Measurements from ENCODE around the gene HLTF.

Gene HLTF

DNA sequence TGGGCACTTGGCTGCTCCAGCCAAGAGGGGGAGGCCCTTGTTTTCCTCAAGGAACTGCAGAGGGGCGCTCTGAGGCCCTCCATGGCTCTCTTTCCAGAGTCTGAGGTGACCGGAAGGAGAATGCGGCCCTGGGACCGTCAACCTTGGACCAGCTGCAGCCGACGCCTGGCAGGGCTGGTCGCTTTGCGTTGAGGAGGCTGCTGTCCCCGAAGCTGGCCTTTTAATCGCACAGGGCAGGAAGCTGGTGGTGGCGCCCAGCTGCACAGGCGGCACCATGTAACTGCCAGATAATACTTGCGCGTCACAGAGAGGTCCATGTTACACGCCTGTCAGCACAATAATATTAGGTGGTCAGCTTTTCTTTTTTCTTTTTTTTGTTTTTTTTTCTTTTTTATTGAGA is 875 bp upstream of the HLTF start:
- no peak for DNase-seq (ENCODE audit: low read depth in 1 of 2, low spot score in 1 of 2)

DNA sequence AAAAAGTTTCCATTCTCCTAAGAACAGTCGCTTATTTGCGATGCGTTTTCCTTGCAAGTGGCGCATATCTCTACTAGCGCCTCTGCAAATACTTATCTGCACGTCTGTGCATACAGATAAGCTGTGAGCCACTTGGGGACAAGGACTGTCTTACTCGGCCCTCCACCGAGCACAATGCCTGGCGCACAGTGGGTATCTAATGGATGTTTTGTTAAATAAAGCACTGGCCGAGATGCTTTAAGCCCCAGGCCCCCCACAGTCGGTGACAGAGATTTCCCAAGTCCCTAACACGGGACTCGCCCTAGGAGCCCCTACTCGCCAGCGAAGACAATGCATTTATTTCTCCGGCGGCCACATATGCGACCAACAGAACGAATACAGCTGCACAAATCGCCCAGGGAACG is 503 bp downstream of the HLTF start:
- DNase-seq (ENCODE audit: low read depth in 1 of 2, low spot score in 1 of 2) = no peak

DNA sequence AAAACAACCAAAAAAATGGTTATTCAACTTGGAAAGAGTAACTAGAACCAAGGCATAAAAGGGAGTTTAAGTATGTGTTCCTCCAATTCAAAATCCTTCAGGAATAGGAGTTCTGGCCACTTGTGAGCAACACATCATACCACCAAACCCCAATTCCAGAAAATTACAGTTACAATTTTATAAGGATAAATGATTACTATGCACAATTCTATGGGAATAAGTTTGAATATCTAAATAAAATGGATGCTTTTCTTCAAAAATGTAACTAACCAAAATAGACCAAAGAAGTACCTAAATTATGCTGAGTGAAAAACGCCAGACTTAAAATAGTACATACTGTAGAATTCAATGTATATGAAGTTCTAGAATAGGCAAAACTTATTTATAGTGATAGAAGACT is 4.6 kb downstream of the HLTF start:
- no peak for DNase-seq (ENCODE audit: low read depth in 1 of 2, low spot score in 1 of 2)

GRCh38 chr3:149080699-149081091 is 5.6 kb downstream of the HLTF start:
- no peak for DNase-seq (ENCODE audit: low read depth in 1 of 2, low spot score in 1 of 2)

DNA sequence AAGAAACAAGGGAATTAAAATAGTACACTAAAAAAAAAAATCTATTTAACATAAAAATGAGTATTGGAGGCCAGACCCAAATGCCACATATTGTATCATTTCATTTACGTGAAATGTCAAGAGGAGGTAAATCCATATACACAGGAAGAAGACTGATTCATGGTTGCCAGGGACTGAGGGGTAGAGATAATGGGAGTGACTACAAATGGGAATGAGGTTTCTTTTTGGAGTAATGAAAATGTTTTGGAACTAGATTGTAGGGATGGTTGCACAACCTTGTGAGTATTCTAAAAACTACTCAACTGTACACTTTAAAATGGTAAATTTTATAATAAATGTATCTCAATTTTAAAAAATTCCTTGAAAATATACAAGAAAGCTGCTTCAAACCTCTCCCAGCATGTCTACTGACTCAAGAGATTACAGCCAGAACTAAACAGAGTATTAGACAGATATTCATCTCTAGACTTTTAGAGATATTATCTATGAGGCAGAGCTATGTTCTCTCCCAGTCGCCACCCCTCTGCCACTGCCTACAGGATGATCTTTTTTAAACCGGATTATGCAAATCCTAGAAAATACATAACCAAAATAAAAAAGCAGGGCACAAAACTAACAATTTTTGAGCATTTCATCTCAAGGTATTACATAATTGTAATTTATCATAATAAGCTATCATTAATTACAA is 6.2 kb downstream of the HLTF start:
- DNase-seq (ENCODE audit: low read depth in 1 of 2, low spot score in 1 of 2) = no peak

DNA sequence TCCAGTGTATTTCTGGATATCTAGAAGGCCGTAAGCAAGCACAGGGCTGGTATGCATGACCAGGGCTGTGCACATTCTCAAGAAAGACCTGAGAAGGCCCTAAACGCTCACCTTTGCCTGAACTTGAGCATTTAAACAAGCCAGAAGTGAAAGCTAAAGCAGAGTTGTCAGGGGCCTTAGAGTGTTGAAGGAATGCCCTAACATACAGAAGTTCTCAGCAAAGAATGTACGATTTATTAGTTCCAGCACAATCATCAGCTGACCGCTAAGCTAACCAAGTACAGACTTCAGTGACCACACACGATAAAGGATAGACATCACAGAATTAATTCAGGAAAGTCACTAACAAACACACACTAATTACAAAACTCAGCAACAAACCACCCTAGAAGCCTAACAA is 8.7 kb downstream of the HLTF start:
- no peak for DNase-seq (ENCODE audit: low read depth in 1 of 2, low spot score in 1 of 2)

DNA sequence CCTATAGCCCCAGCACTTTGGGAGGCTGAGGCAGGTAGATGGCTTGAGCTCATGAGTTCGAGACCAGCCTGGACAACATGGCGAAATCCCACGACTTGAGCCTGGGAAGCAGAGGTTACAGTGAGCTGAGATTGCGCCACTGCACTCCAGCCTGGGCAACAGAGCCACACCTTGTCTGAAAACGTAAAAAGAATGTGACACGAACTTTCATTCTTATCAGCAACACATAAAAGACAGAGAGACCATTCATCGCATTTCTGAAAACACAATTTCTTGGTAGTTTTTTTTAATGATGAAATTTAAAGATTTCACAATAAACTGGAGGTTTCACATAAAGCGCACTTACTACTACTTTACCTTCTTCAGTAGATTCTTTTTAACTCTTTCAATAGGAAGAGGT is 18.4 kb downstream of the HLTF start:
- no peak for DNase-seq (ENCODE audit: low read depth in 1 of 2, low spot score in 1 of 2)

GRCh38 chr3:149061776-149062175 is 24.6 kb downstream of the HLTF start:
- no peak for DNase-seq (ENCODE audit: low read depth in 1 of 2, low spot score in 1 of 2)

- no peak for DNase-seq (ENCODE audit: low read depth in 1 of 2, low spot score in 1 of 2)
These were observed 27.7 kb downstream of the HLTF start for GRCh38 chr3:149058602-149059001.

DNA sequence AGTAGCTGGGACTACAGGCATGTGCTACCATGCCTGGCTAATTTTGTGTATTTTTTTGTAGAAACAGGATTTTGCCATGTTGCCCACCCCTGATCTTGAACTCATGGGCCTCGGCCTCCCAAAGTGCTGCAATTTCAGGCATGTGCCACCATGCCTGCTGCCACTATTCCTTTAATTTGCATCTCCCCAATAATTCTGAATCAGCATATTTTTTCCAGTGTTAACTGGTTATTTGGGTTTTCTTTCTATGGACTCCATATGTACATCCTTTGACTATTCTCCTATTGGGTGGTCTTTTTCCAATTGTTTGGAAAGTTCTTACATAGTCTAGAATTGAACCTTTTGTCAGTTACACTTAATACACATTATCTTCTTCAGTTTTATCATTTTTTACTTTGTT is 28.1 kb downstream of the HLTF start:
- DNase-seq (ENCODE audit: low read depth in 1 of 2, low spot score in 1 of 2) = no peak

- no peak for DNase-seq (ENCODE audit: low read depth in 1 of 2, low spot score in 1 of 2)
These were observed 30.8 kb downstream of the HLTF start for GRCh38 chr3:149055575-149055974.

- no peak for DNase-seq (ENCODE audit: low read depth in 1 of 2, low spot score in 1 of 2)
These were observed 41.8 kb downstream of the HLTF start for GRCh38 chr3:149044339-149045083.

- no peak for DNase-seq (ENCODE audit: low read depth in 1 of 2, low spot score in 1 of 2)
These were observed 43.4 kb downstream of the HLTF start for GRCh38 chr3:149042789-149043386.

- DNase-seq (ENCODE audit: low read depth in 1 of 2, low spot score in 1 of 2) = no peak
These were observed 48.0 kb downstream of the HLTF start for GRCh38 chr3:149038322-149038721.

- DNase-seq (ENCODE audit: low read depth in 1 of 2, low spot score in 1 of 2) = no peak
These were observed 48.6 kb downstream of the HLTF start for GRCh38 chr3:149037684-149038083.

DNA sequence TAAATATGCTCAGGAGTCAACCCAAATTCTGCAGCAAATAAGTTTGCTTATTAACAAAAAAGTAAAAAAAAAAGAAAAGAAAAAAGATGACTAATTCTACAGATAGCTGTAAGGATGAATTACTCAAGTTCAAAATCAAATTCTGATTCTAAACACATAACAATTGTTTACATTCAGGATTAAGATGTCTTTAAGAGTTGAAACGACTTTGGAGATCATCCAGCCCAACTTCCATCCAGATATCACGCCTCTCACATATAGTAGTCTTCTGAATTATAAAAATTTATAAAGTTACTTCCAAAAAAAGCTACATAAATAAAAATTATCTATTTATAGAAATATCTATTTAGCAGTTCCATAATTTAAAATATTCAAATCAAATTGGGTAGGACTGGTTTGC is 55.2 kb downstream of the HLTF start:
- DNase-seq (ENCODE audit: low read depth in 1 of 2, low spot score in 1 of 2) = no peak

DNA sequence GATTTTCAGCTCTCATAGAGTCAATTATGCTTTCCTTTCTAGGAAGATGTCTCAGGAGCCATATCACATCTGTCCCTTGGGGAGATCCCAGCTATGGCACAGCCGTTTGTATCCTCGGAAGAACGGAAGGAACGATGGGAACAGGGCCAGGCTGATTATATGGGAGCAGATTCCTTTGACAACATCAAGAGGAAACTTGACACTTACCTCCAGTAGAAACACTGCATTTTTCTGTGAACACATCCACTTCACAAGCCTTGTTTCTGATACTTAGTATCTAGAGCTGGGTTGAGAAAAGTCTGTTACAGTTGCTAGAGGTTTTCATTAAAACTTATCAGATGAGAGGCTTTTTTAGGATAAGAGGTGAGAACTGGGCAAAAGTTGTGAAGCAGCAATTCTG is 59.6 kb downstream of the HLTF start:
- no peak for DNase-seq (ENCODE audit: low read depth in 1 of 2, low spot score in 1 of 2)

DNA sequence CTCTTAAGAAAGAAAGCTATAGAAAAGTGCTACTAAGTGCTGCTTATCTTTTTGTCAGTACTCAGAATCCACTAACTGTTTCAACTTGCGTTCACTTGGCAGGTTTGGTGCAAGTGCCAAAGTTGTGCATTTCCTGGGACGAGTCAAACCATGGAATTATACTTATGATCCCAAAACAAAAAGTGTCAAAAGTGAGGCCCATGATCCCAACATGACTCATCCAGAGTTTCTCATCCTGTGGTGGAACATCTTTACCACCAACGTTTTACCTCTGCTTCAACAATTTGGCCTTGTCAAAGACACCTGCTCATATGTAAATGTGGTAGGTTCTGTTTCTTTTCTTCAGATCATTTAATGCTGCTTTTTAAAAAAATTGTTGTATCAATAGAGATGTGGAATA is 62.4 kb downstream of the HLTF start:
- DNase-seq (ENCODE audit: low read depth in 1 of 2, low spot score in 1 of 2) = no peak

- no peak for DNase-seq (ENCODE audit: low read depth in 1 of 2, low spot score in 1 of 2)
These were observed 64.5 kb downstream of the HLTF start for GRCh38 chr3:149021830-149022229.

- no peak for DNase-seq (ENCODE audit: low read depth in 1 of 2, low spot score in 1 of 2)
These were observed 65.5 kb downstream of the HLTF start for GRCh38 chr3:149020839-149021252.

- DNase-seq (ENCODE audit: low read depth in 1 of 2, low spot score in 1 of 2) = no peak
These were observed 66.0 kb downstream of the HLTF start for GRCh38 chr3:149020196-149020838.

- DNase-seq (ENCODE audit: low read depth in 1 of 2, low spot score in 1 of 2) = no peak
These were observed 66.8 kb downstream of the HLTF start for GRCh38 chr3:149019580-149019979.
